GM19099 (cell line): Measurements from ENCODE around the gene SLC9C1.

Experiments used
- POLR2A ChIP-seq: IDR thresholded peaks from 3 replicates; pipeline ENCODE4 v1.6.1; 2011; ENCODE audit warnings: low read depth; ENCODE audit not compliant: insufficient read length; ENCODE audit errors: extremely low read depth

Gene SLC9C1

DNA sequence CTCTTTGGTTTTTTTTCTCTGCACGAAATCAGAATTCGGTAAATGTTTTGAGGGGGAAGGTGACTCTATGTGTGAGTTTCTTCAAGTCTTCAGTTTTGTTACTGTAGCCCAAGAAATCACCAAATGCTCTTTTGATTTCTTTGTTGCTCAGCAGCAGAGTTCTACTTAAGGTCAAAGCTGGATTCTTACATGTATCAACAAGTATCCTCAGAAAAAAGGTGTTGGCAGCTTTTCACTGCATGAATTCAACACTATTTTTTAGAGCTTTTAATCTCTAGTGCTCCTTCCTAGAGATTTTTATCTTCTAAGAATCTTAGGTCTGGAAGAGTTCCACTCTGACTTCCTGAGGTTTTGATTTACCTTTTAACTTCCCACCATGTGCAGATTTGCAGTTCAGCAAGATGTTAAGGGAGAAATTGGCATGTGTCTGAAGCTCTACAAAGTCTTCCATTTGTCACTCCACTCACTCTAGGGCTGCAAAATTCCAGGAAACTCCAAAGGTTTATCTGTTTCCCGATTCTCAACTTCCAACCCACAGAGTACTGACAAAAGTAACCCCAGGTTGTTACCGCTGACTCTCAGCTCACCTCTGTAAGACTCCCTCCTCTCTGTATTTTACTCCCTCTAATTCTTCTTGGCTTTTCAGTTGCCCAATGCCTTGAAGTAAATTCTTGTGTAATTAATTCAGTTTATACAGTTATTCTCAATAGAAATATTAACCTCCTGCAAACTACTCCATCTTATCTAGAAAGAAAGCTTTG, 25.7 kb upstream of the SLC9C1 start:
- no peak for TF ChIP-seq POLR2A

GRCh38 chr3:112315791-112316190, 21.8 kb upstream of the SLC9C1 start:
- no peak for TF ChIP-seq POLR2A

DNA sequence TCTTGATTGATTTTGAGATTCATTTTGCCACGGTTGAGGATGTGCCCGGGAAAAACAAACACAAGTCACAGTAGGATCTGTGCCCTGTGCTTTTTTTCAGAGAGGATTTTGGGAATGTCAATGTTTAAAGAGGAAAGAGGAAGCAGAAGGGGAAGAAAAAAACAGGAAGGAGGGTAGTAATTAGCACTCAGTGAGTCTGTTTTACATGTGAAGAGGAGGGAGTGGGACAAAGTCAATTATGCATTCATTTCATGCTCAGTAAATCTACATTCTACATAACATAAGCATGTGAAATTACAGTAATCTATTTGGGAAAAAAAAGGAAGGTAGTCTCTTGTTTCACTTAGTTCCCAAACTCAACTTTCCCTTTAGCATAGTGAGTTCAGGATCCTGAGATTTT, 20.6 kb upstream of the SLC9C1 start:
- no peak for TF ChIP-seq POLR2A

DNA sequence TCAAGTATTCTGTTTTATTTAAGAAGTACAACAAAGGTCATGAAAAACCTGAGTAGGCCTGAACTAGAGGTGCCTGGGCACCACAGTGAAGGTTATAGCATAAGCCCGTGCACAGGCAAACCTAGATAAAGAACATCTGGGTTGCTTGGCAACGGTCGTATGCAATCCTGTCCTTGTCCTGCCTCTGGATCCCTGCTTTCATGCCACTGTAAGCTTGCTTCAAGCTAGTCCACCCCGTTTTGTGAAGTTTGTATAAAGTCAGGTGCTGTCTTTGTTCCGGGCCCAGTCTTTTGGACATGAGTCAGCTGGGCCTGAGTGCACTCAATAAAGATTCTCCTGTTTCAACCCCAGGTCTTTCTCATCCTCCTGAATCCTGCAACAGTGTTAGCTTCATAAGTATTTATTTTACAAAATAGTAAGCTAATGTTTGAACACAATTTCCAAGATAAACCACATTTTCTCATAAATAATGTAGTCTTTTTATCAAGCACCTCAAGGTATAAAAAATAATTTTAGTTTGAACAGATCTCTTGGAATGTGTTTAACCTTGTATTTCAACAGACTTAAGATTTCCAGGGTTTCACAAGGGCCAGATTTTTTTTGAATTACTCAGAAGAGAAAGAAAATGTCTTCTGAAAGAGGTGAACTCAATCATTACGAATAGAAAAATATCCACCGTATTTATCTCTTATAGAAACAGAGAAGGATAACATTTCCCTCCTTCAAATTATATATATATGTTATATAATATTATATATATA, 14.3 kb upstream of the SLC9C1 start:
- TF ChIP-seq POLR2A, result no peak

GRCh38 chr3:112307557-112307956, 13.5 kb upstream of the SLC9C1 start:
- no peak for TF ChIP-seq POLR2A

- TF ChIP-seq POLR2A, result no peak
These were observed 12.8 kb upstream of the SLC9C1 start for GRCh38 chr3:112306825-112307224.

- TF ChIP-seq POLR2A, result no peak
These were observed 10.6 kb upstream of the SLC9C1 start for GRCh38 chr3:112304611-112305010.

DNA sequence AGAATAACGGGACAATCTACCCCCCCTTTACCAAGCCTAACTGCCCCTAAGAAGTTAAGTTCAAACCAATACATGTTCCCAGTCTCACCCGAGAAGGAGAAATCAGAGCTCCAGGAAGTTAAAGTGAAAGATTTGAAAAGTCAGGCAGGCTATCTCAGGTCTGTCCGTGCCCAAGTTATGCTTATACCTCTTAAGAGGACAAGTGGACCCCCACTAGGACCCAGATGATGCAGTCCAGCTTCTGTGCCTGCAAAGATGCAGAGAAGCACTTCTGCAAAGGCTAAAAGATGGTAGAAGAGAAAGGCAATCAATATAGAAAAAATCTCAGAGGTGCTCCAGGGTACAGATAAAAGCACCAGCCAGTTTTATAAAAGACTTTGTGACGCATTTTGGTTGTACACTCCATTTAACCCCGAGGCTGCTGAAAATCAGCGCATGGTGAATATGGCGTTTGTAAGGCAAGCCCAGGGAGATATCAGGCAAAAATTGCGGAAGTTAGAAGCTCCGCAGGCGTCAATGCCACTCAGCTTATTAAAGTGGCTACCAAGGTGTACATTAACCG, 9.8 kb upstream of the SLC9C1 start:
- TF ChIP-seq POLR2A, result no peak

- no peak for TF ChIP-seq POLR2A
These were observed 9.1 kb upstream of the SLC9C1 start for GRCh38 chr3:112302881-112303763.

DNA sequence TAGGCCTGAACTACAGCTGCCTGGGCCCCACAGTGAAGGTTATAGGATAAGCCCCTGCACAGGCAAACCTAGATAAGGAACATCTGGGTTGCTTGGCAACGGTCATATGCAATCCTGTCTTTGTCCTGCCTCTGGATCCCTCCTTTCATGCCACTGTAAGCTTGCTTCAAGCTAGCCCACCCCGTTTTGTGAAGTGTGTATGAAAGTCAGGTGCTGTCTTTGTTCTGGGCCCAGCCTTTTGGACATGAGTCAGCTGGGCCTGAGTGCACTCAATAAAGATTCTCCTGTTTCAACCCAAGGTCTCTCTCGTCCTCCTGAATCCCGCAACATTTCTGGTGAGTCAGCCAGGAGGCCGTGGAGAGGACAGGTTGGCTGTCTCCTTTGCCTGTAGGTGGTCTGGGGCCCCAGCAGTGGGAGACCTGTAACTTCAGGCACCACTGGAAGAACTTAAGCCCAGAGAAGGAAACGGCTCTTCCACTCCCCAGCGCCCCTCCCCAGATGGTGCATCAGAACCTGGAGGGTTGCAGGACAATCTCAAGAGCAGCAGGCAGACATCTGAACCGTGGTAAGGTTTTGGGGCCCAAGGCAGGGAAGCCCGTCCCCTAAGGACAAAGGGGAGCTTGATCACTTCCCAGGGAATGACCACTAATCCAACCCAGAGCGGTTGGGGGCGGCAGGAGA, 8.3 kb upstream of the SLC9C1 start:
- no peak for TF ChIP-seq POLR2A

GRCh38 chr3:112298781-112299180, 4.8 kb upstream of the SLC9C1 start:
- TF ChIP-seq POLR2A, result no peak

- TF ChIP-seq POLR2A, result no peak
These were observed 3.7 kb upstream of the SLC9C1 start for GRCh38 chr3:112297714-112298113.

DNA sequence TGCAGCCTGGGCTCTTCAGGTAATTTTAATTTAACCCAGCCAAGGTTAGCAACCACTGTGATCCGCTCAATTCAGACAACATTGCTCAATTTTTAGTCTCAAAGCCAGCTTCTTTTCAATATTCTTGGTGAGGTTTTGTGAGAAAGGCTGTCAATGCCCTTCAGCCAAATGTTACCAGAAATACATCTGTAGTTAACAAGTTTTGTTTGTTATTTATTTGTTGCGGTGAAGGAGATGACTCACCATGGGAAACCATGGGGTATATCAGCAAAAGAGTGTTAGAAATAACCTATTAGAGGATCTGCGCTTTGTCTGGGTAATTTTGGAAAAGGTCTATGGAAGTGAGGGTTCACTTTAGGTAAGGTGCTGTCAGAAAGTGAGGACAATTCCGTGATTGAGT, 5.0 kb downstream of the SLC9C1 start:
- no peak for TF ChIP-seq POLR2A

GRCh38 chr3:112280266-112280665, 13.8 kb downstream of the SLC9C1 start:
- TF ChIP-seq POLR2A, result no peak
